HepG2 (cell line): Measurements from ENCODE around the gene C10orf143. TPM values are rescaled to one million over a fixed set of nuclear protein-coding genes. Genes with fewer than 3 reads are reported as not detected.

Experiments used
- ATAC-seq: fragments of 200-7000 bp; cut with Tn5 transposase; 3 replicates; pipeline ENCODE4 v1.9.1; 2020; ENCODE audit warnings: mild to moderate bottlenecking, moderate library complexity
- Bru-seq: library from RNA; stranded (reverse); fragments of 400-500 nt; gene quantifications from one replicate; lab custom pipeline; 2021; lab: Mats Ljungman, UMichigan
- BruChase-seq, 2 experiments: library from RNA; stranded (reverse); fragments of 400-500 nt; gene quantifications; one replicate each; lab custom pipeline; 2021; lab: Mats Ljungman, UMichigan
- BruUV-seq: library from RNA; stranded (reverse); fragments of 400-500 nt; replicated peaks from 2 replicates; lab custom pipeline; 2021; lab: Mats Ljungman, UMichigan
- CTCF ChIA-PET: fragments of 300-600 bp; formaldehyde crosslinking; extraction: SDS; loops from one replicate; lab custom pipeline; 2021; ENCODE audit warnings: low total read pairs, inconsistent platforms, low intra/inter-chr PET ratio; lab: Yijun Ruan, JAX
- POLR2A ChIA-PET: fragments of 350-600 bp; sonication (Branson Sonifier 250); formaldehyde crosslinking; loops from one replicate; lab custom pipeline; 2020; ENCODE audit warnings: antibody characterized with exemption, inconsistent platforms; lab: Yijun Ruan, JAX
- DNase-seq: peaks from one replicate; pipeline ENCODE4 v3.0.0-alpha.2; 2015; ENCODE audit warnings: low spot score
- FAIRE-seq: peaks from 3 replicates; lab custom pipeline; 2011; peaks lifted over from hg19 to GRCh38; lab: Jason Lieb, UNC
- H2AFZ ChIP-seq: one replicate; pipeline ENCODE4 v1.6.1; 2011; ENCODE audit warnings: low read length, inconsistent platforms
- H3K27ac ChIP-seq: fragments of 300-600 bp; 3 replicates; pipeline ENCODE4 v1.8.0; 2011; ENCODE audit warnings: mixed run types, mild to moderate bottlenecking, mixed read lengths, low read length, inconsistent platforms; ENCODE audit not compliant: insufficient read depth; ENCODE audit errors: extremely low read length
- H3K27me3 ChIP-seq, 2 experiments: fragments of 200-600 bp in 1 of 2; 2 replicates in 1 of 2; 3 replicates in 1 of 2; pipeline versions ENCODE4 v1.6.0 to v1.8.0; 2011; ENCODE audit warnings: low read length in 2 of 2, mild to moderate bottlenecking in 2 of 2, moderate library complexity in 2 of 2, inconsistent platforms in 1 of 2; ENCODE audit not compliant: insufficient read depth in 2 of 2, control insufficient read depth in 1 of 2
- H3K36me3 ChIP-seq, 2 experiments: fragments of 200-600 bp in 1 of 2; replicated peaks in 1 of 2; 2 replicates in 1 of 2; 3 replicates in 1 of 2; pipeline versions ENCODE4 v1.5.1 to v1.8.0; 2011; ENCODE audit warnings: low read length in 2 of 2, inconsistent platforms in 1 of 2; ENCODE audit not compliant: insufficient read depth in 2 of 2, control insufficient read depth in 1 of 2
- H3K4me1 ChIP-seq: 2 replicates; pipeline ENCODE4 v1.5.1; 2012; ENCODE audit warnings: low read length, inconsistent platforms; ENCODE audit not compliant: insufficient read depth
- H3K4me2 ChIP-seq: 2 replicates; pipeline ENCODE4 v1.6.0; 2011; ENCODE audit warnings: low read depth, low read length, inconsistent platforms
- H3K4me3 ChIP-seq, 3 experiments: fragments of 200-600 bp in 1 of 3; sonication (generic), shearing (Covaris generic) in 1 of 3; replicated peaks in 1 of 3; 2 replicates each; pipeline ENCODE4 v1.5.1; 2011 to 2016; ENCODE audit warnings: low read length in 3 of 3, inconsistent platforms in 2 of 3, low read depth in 2 of 3, mild to moderate bottlenecking in 2 of 3, control low read depth in 1 of 3, mixed read lengths in 1 of 3; ENCODE audit not compliant: insufficient read depth in 1 of 3
- H3K79me2 ChIP-seq: one replicate; pipeline ENCODE4 v1.6.1; 2011; ENCODE audit warnings: low read length, inconsistent platforms; ENCODE audit not compliant: insufficient read depth
- H3K9ac ChIP-seq: 2 replicates; pipeline ENCODE4 v1.6.0; 2011; ENCODE audit warnings: mild to moderate bottlenecking, low read depth, low read length, inconsistent platforms; ENCODE audit not compliant: insufficient read depth
- H3K9me3 ChIP-seq: 2 replicates; pipeline ENCODE4 v1.5.1; 2012; ENCODE audit warnings: mild to moderate bottlenecking, low read length
- H4K20me1 ChIP-seq: 2 replicates; pipeline ENCODE4 v1.6.0; 2011; ENCODE audit warnings: inconsistent platforms, mild to moderate bottlenecking, low read length, moderate library complexity; ENCODE audit not compliant: insufficient read depth
- FOSL1 ChIP-seq: sonication (generic); formaldehyde crosslinking; IDR thresholded peaks from 2 replicates; pipeline ENCODE4 v1.9.0; 2021; ENCODE audit warnings: missing genetic modification reagents, borderline replicate concordance
- HDAC6 ChIP-seq: fragments of 200-600 bp; sonication (generic); IDR thresholded peaks from 2 replicates; pipeline ENCODE4 v1.7.0; 2017; ENCODE audit warnings: mild to moderate bottlenecking, antibody characterized with exemption, low read length, low read depth
- HNRNPL ChIP-seq: fragments of 200-400 bp; formaldehyde crosslinking; IDR thresholded peaks from 2 replicates; pipeline ENCODE4 v1.6.1; 2017; ENCODE audit warnings: mild to moderate bottlenecking, low read depth, low read length
- KLF16 ChIP-seq, 2 experiments: sonication (generic) in 1 of 2; formaldehyde crosslinking in 1 of 2; IDR thresholded peaks; 2 replicates each; pipeline versions ENCODE4 v1.6.1 to v1.8.0; 2016 to 2023; ENCODE audit warnings: missing genetic modification reagents in 2 of 2, missing compliant biosample characterization in 1 of 2
- NFE2 ChIP-seq: sonication (generic); formaldehyde crosslinking; IDR thresholded peaks from 2 replicates; pipeline ENCODE4 v1.4.0; 2020; ENCODE audit warnings: missing genetic modification reagents
- PAXIP1 ChIP-seq: sonication (generic); formaldehyde crosslinking; conservative IDR thresholded peaks from 2 replicates; pipeline ENCODE4 v1.4.0; 2020; ENCODE audit warnings: mild to moderate bottlenecking, missing genetic modification reagents, moderate library complexity
- SALL2 ChIP-seq: sonication (generic); formaldehyde crosslinking; IDR thresholded peaks from 2 replicates; pipeline ENCODE4 v1.8.1; 2023; ENCODE audit warnings: mild to moderate bottlenecking, missing genetic modification reagents, inconsistent platforms
- ZNF317 ChIP-seq: sonication (generic); formaldehyde crosslinking; IDR thresholded peaks from 2 replicates; pipeline ENCODE4 v1.5.0; 2020; ENCODE audit warnings: mild to moderate bottlenecking, missing genetic modification reagents
- ZNF496 ChIP-seq: sonication (generic); formaldehyde crosslinking; IDR thresholded peaks from 2 replicates; pipeline ENCODE4 v1.8.1; 2023; ENCODE audit warnings: mild to moderate bottlenecking, moderate library complexity, missing genetic modification reagents; ENCODE audit not compliant: insufficient replicate concordance
- ZNF737 ChIP-seq: sonication (generic); formaldehyde crosslinking; IDR thresholded peaks from 2 replicates; pipeline ENCODE4 v1.5.0; 2020; ENCODE audit warnings: missing genetic modification reagents, mild to moderate bottlenecking, borderline replicate concordance
- ZNF788 ChIP-seq: sonication (generic); formaldehyde crosslinking; IDR thresholded peaks from 2 replicates; pipeline ENCODE4 v1.5.0; 2020; ENCODE audit warnings: mild to moderate bottlenecking, missing genetic modification reagents, borderline replicate concordance
- ZNF792 ChIP-seq: IDR thresholded peaks from 2 replicates; pipeline ENCODE4 v1.6.1; 2016
- WGBS: methylation state at CpG from one replicate; pipeline ENCODE4 v1.1.6; 2017; ENCODE audit warnings: low lambda C conversion rate; 5-methylcytosine and 5-hydroxymethylcytosine counted together
- in situ Hi-C: cut with HindIII; loops from 2 replicates; pipeline ENCODE4 v1.10.0; 2017; ENCODE audit warnings: low pct_unique_long_range_greater_than_20kb; ENCODE audit not compliant: extremely low pct_ligation_motif_present
- intact Hi-C: fragments of 100-400 bp; cut with micrococcal nuclease; formaldehyde crosslinking; loops from one replicate; pipeline ENCODE4 v1.10.0; 2022; ENCODE audit not compliant: unreplicated experiment
- long read RNA-seq, 2 experiments: library from RNA in 1 of 2; library from polyadenylated mRNA in 1 of 2; stranded (forward) in 1 of 2; unstranded in 1 of 2; transcript quantifications; one replicate each; pipeline ENCODE4 v2.0.0, GENCODE V29; 2019 to 2022
- polyA minus RNA-seq, 3 experiments: library from RNA; depleted of rRNA, polyadenylated mRNA; stranded (reverse); fragments of >200 nt; gene quantifications; 2 replicates each; pipeline ENCODE4 v1.2.3, GENCODE V29; 2011; ENCODE audit warnings: low replicate concordance in 1 of 3
- polyA plus RNA-seq, 8 experiments: library from polyadenylated mRNA; depleted of rRNA in 3 of 8; stranded (reverse) in 7 of 8; unstranded in 1 of 8; fragments of >200 nt; fragmentation: Illumina TruSeq in 4 of 8; extraction: Trizol in 4 of 8; gene quantifications; 2 replicates each; pipeline versions ENCODE4 v1.2.1 to v1.2.3, GENCODE V29; 2011 to 2016; ENCODE audit warnings: low read depth in 4 of 8, missing spikeins in 1 of 8, mixed read lengths in 1 of 8; ENCODE audit not compliant: insufficient read depth in 1 of 8
- total RNA-seq, 5 experiments: library from RNA; depleted of rRNA; stranded (reverse); fragments of >200 nt; fragmentation: Illumina TruSeq; extraction: Trizol; gene quantifications; 2 replicates each; pipeline ENCODE4 v1.2.3, GENCODE V29; 2016; ENCODE audit warnings: low read depth in 1 of 5

Gene C10orf143
- 0.84 and 0.91 TPM in 2 replicates for total RNA-seq (2016; rRNA removed; fragmentation: Illumina TruSeq; extraction: Trizol)
- 1.9 and 2.2 TPM in 2 replicates for total RNA-seq (2016; cell fraction: cytosol; rRNA removed; fragmentation: Illumina TruSeq; extraction: Trizol; ENCODE audit: low read depth)
- 0.40 and 0.63 TPM in 2 replicates for total RNA-seq (2016; cell fraction: insoluble cytoplasmic fraction; rRNA removed; fragmentation: Illumina TruSeq; extraction: Trizol)
- total RNA-seq (2016; cell fraction: membrane; rRNA removed; fragmentation: Illumina TruSeq; extraction: Trizol), result 1.2 and 2.2 TPM in 2 replicates
- 0.28 TPM in 1 of 2 replicates, not detected in the other for total RNA-seq (2016; cell fraction: nucleus; rRNA removed; fragmentation: Illumina TruSeq; extraction: Trizol)
- 0.21 and 0.42 TPM in 2 replicates for polyA plus RNA-seq (2011; rRNA removed)
- 0.35 and 0.41 TPM in 2 replicates for polyA plus RNA-seq (2011; cell fraction: cytosol; rRNA removed)
- 0.42 and 0.68 TPM in 2 replicates for polyA plus RNA-seq (2011; cell fraction: nucleus; rRNA removed)
- 0.33 and 0.39 TPM in 2 replicates for polyA plus RNA-seq (2012)
- polyA plus RNA-seq (2016; cell fraction: cytosol; fragmentation: Illumina TruSeq; extraction: Trizol; ENCODE audit: low read depth), result 2.7 and 3.1 TPM in 2 replicates
- 0.92 and 1.4 TPM in 2 replicates for polyA plus RNA-seq (2016; cell fraction: insoluble cytoplasmic fraction; fragmentation: Illumina TruSeq; extraction: Trizol; ENCODE audit: low read depth)
- 2.1 and 2.6 TPM in 2 replicates for polyA plus RNA-seq (2016; cell fraction: membrane; fragmentation: Illumina TruSeq; extraction: Trizol; ENCODE audit: low read depth)
- polyA plus RNA-seq (2016; cell fraction: nucleus; fragmentation: Illumina TruSeq; extraction: Trizol; ENCODE audit: insufficient read depth, low read depth), result 1.1 and 1.3 TPM in 2 replicates
- 0.26 and 0.47 TPM in 2 replicates for polyA minus RNA-seq (2011; rRNA and poly(A)+ RNA removed; ENCODE audit: low replicate concordance)
- polyA minus RNA-seq (2011; cell fraction: cytosol; rRNA and poly(A)+ RNA removed), result not detected in 2 replicates
- polyA minus RNA-seq (2011; cell fraction: nucleus; rRNA and poly(A)+ RNA removed), result 0.12 and 0.39 TPM in 2 replicates
- Bru-seq, nascent RNA, result percentile 37 among the genes with signal in this experiment
- percentile 21 among the genes with signal in this experiment for BruChase-seq, experiment 1, labeled RNA remaining after a 6-hour chase
- percentile 25 among the genes with signal in this experiment for BruChase-seq, experiment 2, labeled RNA remaining after a 2-hour chase
- long read RNA-seq, experiment 1, result 0 reads
- long read RNA-seq, experiment 2, result 0 reads

DNA sequence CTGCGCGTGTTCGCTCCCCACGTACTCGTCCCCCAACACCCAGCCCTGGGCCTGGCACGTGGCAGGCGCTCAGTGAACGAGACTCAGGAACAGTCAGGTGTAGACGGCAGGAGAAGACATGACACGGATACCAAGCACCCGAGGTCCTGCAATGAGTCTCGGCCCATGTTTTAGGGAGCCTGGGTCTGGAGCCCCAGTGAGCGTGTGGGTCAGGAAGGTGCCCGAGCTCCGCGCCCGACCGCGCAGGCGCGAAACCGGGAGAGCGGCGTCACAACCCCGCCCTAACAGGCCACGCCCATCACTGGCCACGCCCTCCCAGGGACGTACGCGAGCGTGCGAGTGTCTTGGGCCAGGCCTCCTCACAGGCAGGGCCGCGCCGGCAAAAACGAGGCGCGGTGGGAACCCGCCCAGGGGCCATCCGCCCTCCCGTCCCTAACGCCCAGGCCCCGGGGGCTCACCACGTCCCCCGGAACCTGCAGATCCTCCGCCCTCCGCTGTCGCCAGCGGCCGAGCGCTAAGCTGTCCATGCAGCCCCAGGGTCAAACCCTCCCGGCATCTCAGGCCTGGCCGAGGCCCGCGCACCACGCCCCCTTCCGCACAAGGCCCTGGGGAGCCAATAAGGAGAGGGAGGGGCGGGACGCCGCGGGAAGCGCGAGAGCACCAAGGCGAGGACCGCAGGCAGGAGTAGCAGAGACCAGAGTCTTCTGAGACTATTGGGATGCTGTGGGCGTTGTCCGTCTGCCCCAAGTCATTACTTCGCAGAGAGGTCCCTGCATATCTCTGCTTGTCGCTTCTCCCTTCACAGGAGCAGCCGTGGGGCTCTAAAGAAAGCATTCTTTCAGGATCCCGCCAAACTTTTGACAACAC, at the start of gene C10orf143:
Gene C10orf143, minus strand, starts transcription at position 585 of the 867 bp plus-strand sequence. Its CDS starts 58 bp downstream, at position 527.
- BruUV-seq, result no TSS peak
- intact Hi-C loops (loop anchor here (1.0 to 10.0 kb wide), 3 partner anchors 26 to 646 kb away; partner anchors contain the start of genes GLRX3 and MGMT), in situ Hi-C loops (no loop called here)
- Histone ChIP-seq H3K27ac (peak within 1 kb of the TSS; percentile 87), H3K4me2 (peak within 1 kb of the TSS; percentile 100), H2AFZ (peak within 1 kb of the TSS; percentile 67), H4K20me1 (peaks cover 5% of the 10 kb centered on the region; the same call in 1 of the 2 replicates), H3K79me2 (peaks cover 10% of the 10 kb centered on the region), H3K4me1 (peaks cover 23% of the 10 kb centered on the region), H3K4me3 (peak within 1 kb of the TSS; percentile 65 to 93 (median 73)), H3K27me3 (peaks cover 0 to 4% of the 10 kb centered on the region in 2 experiments; a peak in 1 of 5 replicates), H3K9me3 (no peaks in the 10 kb centered on the region), H3K36me3 (no peaks in the 10 kb centered on the region), H3K9ac (peak within 1 kb of the TSS; percentile 94)
- POLR2A ChIA-PET, result interaction anchor here (0.6 to 4.0 kb wide), 13 partner anchors 9 to 972 kb away, joined by 3 to 221 read pairs (median 4); partner anchors contain the start of gene GLRX3
- FAIRE-seq, result peak; percentile 34
- DNase-seq, result peak; percentile 92
- ATAC-seq, result peak; percentile 88
- CTCF ChIA-PET, result interaction anchor here (1.2 to 1.4 kb wide), 2 partner anchors 17 to 69 kb away, joined by 3 to 4 read pairs; no protein-coding TSS in a partner anchor
- 0% methylated on average over 6 of the region's 71 CpGs for WGBS
- TF ChIP-seq HNRNPL (peak; percentile 61; the same call in 1 of the 2 replicates), FOSL1 (no peak), ZNF496 (CRISPR knock-in tag) (no peak), SALL2 (CRISPR knock-in tag) (peak; percentile 83), PAXIP1 (CRISPR knock-in tag) (peak; percentile 23; the same call in 1 of the 2 replicates), HDAC6 (no peak), ZNF792 (peak; percentile 68; the same call in 1 of the 2 replicates), ZNF317 (peak; percentile 83), ZNF788 (no peak; the same call in 1 of the 2 replicates), KLF16 (CRISPR knock-in tag; IDR thresholded peaks at IDR 0.05) (peak in 1 of 2 experiments; percentile 62; a peak in 1 of 4 replicates), ZNF737 (no peak), NFE2 (CRISPR knock-in tag) (no peak)
